GM19043 (cell line): ENCODE measurements around the gene SVIL.

ENCODE experiments used
- ATAC-seq: cut with Tn5 transposase; IDR thresholded peaks from one replicate; pipeline ENCODE4 v1.9.1; 2021; ENCODE audit warnings: low read depth; ENCODE audit not compliant: unreplicated experiment

SVIL gene

DNA sequence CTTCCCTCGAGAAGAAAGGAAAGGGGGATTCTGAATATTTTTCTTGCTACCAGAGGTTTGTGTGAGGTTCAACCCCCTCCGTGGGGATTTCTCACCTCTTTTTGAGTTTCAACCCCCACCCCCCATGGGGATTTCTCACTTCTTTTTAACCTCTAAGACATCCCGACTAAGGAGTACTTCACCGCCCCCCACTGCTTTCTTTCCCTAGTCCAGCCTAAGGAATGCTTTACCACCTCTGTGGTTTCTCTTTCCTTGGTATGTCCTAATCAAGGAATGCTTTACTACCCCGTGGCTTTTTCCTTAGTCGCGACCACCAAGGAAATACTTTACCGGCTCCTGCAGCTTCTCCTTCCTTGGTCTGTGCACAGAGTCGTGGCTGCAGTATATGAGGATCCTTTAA, 196.5 kb downstream of the SVIL start:
- no peak for ATAC-seq

DNA sequence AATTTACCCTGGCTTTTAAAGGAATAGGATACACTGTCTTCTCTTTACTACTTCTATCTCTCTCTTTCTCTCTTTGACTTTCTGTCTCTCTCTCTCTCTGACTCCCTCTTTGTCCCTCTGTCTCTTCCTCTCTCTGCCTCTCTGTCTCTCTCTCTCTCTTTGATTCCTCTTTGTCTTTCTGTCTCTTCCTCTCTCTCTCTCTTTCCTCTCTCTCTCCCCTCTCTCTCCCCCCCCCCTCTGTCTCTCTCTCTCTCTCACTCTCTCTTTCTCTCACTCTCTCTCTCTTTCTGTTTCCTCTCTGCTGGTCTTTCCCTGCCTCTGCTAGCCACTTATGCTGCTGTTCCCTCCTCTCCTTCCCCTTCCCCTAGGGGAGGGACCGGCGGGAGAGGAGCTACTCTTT, 196.9 kb downstream of the SVIL start:
- no peak for ATAC-seq

DNA sequence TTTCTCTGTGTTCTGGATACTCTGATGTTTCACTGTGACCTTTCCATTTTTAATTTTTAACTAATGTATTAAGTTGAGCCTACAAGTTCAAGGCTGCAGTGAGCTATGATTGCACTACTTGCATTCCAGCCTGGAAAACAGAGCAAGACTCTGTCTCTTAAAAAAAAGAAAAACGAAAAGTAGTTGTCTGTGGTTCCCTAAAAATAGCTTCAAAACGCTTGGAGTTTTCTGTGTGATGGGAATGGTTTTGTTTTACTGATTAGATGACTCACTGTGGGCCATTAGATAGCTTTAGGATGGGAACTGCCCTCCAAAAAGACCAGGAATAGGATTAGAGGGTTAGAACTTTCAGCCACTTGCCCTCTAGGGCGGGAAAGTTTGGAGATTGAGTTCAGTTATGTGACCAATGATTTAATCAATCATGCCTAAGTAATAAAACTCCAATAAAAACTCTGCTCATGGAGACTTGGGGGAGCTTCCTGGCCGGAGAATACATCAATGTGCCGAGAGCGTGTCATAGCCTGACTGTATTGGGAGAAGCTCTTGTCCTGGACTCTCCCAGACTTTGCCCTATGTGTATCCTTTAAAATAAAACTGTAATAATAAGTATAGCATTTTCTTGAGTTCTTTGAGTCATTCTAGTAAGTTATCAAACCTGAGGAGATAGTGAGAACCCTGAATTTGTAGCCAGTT, 198.8 kb downstream of the SVIL start:
- no peak for ATAC-seq

DNA sequence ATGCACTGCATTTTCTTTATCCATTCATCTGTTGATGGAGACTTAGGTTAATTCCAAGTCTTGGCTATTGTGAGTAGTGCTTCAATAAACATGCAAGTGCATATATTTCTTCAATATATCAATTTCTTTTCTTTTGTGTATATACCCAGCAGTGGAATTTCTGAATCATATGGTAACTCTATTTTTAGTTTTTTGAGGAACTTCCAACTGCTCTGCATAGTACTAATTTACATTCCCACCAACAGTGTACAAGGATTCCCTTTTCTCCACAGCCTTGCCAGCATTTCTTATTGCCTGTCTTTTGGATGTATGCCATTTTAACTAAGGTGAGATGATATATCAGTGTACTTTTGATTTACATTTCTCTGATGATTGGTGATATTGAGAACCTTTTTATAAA, 200.7 kb downstream of the SVIL start:
- ATAC-seq: no peak

DNA sequence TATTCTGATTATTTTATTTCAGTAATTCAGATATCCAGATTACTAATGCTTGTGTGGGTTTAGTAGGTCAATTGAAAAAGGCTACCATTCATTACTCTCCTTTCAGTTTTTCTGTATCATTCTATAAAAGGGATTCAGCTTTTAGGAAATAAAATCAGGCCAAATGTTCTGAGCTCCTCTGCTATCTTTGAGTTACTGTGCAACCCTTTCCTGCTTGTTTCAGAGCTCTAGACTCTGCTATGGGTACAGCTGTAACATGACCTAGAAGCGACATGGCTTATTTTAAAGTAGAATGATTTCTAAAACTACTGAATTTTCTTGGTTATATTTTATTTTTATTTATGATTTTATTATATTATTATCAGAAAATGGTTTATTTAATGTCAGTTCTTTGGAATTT, 203.1 kb downstream of the SVIL start:
- ATAC-seq: no peak

DNA sequence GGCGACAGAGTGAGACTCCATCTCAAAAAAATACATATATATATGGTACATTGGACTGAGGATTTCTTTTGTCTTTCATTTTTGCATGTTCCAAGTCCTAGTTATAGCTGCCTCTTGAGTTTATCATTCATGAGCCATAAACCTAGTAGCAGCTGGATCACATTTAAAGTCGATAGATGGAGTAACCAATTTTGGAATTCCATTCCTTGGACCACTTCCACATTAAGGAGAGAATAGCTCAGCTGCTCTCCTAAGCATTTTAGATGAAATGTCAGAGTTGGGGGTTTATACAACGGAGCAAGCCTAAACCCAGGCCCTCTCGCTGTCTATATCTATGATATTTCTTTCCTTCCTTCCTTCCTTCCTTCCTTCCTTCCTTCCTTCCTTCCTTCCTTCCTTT, 204.7 kb downstream of the SVIL start:
- no peak for ATAC-seq

DNA sequence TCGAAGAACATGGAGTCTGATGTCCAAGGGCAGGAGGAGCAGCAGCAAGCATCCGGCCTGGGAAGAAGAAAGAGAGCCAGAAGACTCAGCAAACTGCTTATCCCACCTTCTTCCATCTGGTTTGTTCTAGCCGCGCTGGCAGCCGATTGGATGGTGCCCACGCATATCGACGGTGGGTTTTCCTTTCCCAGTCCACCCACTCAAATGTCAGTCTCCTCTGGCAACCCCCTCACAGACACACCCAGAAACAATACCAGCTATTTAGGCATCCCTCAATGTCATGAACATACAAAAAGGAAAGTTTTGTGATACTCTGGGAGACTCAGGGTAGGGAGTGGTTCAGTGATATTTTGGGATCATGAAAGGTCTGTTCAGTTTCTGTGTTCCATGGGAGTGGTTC, 206.3 kb downstream of the SVIL start:
- ATAC-seq: no peak

DNA sequence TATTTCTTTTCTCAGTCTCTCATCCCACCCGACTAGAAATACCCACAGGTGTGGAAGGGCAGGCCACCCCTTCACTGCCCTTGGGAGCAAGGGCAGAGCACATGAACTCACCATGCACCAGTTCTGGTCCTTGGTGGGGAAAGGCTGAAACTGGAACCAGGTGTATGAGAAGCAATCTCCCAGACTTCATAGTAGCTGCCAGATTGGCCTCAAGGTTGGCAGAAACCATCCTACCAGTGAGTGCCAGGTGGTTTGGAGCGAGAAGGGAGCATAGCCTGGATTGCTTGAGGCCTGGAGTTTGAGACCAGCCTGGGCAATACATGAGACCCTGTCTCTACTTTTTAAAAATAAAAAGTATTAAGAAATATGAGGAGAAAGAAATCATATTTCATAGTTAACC, 207.1 kb downstream of the SVIL start:
- no peak for ATAC-seq

DNA sequence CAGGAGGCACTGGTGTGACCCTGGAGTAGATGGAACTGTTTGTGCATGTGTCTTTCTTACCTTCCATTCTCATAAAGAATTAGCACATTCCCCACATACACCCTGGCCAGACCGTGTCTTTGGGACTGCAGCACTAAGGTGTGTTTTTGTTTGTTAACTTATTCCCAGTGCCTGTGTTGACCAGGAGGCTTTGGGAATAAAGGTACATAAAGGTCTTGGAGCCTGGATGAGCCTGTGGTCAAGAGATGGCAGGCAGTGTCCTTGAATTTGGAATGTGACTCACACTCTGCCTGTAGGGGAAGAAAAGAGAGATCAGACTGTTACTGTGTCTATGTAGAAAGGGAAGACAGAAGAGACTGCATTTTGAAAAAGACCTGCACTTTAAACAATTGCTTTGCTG, 208.4 kb downstream of the SVIL start:
- ATAC-seq: no peak

DNA sequence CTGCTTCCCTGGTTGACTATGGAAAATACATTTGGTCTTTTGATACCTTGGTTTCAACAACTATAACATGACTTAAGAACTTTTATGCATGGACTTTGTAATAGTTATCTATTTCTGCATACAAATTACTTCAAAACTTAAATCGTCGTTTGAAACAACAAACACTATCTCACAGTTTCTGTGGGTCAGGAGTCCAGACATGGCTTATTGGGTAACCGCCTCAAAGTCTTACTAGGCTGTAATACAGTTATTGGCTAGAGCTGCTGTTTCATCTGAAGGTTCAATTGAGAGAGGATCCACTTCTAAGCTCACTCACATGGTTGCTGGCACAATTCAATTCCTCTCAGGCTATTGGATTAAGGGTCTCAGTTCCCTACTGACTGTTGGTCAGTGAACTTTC, 210.8 kb downstream of the SVIL start:
- no peak for ATAC-seq

DNA sequence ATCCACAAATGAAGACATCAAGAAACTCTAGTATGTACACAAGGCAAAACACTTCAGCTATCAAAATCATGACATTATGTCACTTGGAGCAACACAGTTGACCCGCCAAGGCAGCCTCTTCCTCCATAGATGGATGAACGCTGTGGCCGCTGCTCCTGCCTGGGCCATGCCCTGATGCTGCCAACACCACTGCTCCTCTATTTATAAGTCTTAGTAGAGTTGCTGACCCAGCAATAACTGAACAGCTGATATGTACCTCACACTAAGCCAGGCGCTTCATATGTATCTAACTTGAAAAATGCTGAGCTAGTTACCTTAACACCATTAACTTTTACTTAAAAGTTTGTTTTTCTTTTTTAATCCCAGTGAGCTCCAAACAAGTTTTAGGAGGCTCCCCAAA, 214.0 kb downstream of the SVIL start:
- no peak for ATAC-seq

DNA sequence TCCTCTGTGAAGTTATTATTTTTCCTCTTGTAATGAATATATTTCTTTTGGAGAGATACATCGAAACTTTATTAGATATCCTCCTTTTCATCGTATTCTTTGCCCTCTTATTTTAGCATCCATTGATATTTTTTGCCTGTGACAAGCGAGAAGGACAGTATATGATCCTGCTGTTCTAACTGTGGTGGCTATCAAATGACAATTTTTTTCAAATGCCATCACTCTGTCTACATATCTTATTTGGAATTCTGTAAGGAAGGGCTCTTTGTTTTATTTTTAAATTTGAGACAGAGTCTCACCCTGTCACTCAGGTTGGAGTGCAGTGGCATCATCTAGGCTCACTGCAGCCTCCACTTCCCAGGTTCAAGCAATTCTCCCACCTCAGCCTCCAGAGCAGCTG, 217.4 kb downstream of the SVIL start:
- ATAC-seq: no peak

DNA sequence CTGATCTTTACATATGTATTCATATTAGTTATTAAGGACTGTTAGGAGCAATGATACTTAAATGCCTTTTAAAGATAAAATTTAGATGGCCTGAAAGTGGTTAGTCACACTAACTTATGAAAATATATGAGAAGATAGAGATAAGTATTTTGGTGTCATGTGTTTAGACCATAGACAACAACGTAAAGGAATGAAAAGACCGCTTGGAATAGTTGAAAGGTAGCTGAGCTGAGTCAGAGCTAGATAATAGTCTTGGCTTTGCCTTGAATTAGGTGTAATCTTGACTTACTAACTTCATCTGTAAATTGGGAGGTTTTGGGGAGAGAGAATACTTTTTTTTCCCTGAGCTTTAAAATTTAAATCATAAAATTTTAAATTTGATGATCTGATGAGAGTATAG, 218.9 kb downstream of the SVIL start:
- ATAC-seq: no peak

DNA sequence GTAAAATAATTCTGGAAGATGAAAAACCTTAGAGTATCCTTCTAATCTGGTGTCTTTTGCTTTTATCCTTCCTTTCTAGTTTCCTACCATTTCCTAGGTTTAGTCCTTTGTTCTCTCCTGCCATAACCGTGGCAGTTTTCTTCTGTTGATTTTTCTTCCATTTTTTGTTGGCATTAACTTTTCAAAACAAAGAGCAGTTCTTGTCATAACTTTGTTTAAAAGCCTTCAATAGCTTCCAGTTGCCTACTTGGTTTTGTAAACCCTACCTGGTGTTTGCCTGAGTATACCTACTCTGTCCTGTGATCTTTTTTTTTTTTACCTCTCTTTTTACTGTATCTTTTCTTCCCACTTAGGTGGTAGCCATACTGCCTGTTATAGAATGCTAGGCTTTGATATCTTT, 220.3 kb downstream of the SVIL start:
- no peak for ATAC-seq

DNA sequence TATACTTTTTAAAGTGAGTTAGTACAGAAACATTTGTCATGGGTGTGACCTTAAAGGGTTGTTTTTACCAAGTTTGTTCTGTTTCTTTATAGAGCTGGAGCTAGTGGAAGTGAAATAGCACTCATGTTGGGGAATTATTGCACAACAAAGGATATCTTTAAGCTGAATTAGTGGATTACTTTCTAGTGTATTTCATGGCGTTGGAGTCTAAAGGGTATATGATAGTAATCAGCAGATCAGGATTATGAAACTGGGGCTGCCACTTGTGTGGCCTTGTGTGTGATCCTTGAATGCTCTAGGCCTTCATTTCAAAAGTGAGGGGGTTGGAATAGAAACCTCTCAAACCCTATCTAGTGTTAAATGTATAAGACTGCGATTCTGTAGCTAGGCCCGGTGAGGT, 222.3 kb downstream of the SVIL start:
- no peak for ATAC-seq

DNA sequence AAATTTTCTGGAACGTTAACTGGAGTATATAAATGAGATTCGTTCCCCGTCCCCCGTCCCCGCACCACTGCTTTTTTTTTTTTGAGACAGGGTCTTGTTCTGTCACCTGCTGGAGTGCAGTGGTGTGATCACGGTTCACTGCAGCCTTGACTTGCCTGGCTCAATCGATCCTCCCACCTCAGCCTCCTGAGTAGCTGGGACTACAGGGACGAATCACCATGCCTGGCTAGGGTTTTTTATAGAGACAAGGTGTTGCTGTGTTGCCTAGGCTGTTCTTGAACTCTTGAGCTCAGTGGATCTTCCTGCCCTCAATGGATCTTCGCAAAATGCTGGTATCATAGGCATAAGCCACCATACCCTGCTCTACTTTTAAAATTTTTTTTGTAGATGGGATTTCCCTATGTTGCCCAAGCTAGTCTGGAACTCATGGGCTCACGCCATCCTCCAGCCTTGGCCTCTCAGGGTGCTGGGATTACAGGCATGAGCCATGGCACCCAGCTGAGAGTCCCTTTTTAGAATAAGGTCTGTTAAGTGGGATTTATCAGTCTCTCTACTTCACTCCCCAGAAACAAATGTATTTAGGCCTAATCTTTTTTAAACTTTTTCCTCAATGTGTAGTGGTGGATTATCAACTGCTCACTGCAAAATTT, 223.0 kb downstream of the SVIL start:
- ATAC-seq: no peak

DNA sequence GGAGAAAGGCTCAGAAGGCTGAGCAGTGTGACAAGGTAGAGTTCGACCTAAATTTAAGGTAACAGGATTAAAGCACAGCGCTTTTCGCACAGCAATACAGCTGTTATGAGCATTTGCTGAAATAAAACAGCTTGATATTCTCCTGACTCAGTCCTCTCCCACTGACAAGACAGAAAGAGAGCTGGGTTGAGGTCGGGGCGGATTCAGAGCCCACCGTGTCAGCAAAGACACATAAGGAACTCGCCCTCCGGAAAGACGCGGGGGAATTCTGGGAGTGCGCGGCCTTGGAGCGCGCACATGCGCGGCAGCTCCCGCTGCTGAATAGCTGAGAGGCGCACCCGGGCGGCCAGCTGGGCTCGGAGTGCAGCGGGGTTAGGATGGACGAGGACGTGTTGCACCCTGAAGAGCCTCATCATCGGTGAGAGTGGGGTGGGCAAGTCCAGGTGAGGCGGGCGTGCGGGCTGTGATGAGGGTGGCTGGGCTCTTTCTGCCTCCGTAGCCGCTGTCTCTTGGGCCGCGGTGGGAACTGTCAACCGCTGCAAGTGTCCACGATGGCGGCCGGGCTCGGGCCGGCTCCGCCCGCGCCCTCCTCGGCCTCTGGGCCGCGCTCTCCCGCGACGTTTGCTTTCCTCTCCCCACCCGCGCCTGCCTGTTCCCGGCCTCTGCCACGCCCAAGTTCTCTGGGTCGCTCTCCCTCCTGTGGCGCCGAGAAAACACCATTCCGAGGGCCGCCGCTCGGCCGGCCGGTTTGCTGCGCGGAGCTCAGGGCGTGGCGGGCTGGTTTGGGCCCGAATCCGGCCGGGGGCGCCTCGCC, 225.3 kb downstream of the SVIL start:
- ATAC-seq: peak; percentile 46

DNA sequence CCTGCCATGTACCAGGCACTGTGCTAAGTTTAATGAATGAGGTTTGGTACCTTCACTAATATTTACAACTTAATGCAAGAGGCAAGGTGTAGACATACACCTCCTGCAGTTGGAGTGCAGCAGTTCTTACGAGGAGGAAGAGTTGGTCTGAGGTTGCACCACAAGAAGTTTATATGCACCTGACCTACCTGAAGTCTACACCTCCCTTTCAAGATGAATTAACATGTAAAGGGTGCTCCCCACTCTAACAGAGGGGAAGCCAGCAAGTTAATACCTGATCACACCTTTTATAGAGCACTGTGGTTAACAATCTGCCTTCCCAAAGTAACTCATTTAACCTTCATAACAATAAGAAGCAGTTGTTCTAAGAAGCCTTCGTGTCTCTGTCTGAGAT, 225.9 kb downstream of the SVIL start:
- ATAC-seq: peak; percentile 5
